GM12875 (cell line): Measurements from ENCODE around the gene OSGEP.

Source experiments
- H3K4me3 ChIP-seq: one replicate; pipeline ENCODE4 v1.5.1; 2011; ENCODE audit warnings: low read depth, low read length, control low read depth
- CTCF ChIP-seq: IDR thresholded peaks from 2 replicates; pipeline ENCODE4 v1.5.1; 2011; ENCODE audit warnings: low read depth, mild to moderate bottlenecking, control low read depth, inconsistent platforms, low read length, moderate library complexity, borderline replicate concordance; ENCODE audit not compliant: insufficient read depth

The OSGEP gene

GRCh38 chr14:20400589-20400964 lies 54.0 kb downstream of the OSGEP start:
- H3K4me3 ChIP-seq = no peak overlapping the region
- TF ChIP-seq CTCF = no peak

GRCh38 chr14:20397511-20397910 lies 57.1 kb downstream of the OSGEP start:
- H3K4me3 ChIP-seq = no peak overlapping the region
- no peak for TF ChIP-seq CTCF
